Measurements from ENCODE around the gene NANS.

Gene NANS

GRCh38 chr9:98124637-98125426 is 68.3 kb downstream of the NANS start (continued):
- TF ChIP-seq PATZ1 (CRISPR knock-in tag; IDR thresholded peaks at IDR 0.05; ENCODE audit: borderline replicate concordance) = no peak
- no peak for TF ChIP-seq ISL1 (CRISPR knock-in tag; IDR thresholded peaks at IDR 0.05)

- no peak for ATAC-seq
- TF ChIP-seq, protein P1, sequence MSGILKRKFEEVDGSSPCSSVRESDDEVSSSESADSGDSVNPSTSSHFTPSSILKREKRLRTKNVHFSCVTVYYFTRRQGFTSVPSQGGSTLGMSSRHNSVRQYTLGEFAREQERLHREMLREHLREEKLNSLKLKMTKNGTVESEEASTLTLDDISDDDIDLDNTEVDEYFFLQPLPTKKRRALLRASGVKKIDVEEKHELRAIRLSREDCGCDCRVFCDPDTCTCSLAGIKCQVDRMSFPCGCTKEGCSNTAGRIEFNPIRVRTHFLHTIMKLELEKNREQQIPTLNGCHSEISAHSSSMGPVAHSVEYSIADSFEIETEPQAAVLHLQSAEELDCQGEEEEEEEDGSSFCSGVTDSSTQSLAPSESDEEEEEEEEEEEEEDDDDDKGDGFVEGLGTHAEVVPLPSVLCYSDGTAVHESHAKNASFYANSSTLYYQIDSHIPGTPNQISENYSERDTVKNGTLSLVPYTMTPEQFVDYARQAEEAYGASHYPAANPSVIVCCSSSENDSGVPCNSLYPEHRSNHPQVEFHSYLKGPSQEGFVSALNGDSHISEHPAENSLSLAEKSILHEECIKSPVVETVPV (CRISPR knock-in tag; IDR thresholded peaks at IDR 0.05) = no peak
- no peak for TF ChIP-seq TCF4 (CRISPR knock-in tag; IDR thresholded peaks at IDR 0.05; ENCODE audit: borderline replicate concordance)
- TF ChIP-seq OSR1 (CRISPR knock-in tag; IDR thresholded peaks at IDR 0.05) = no peak
- no peak for TF ChIP-seq PATZ1 (CRISPR knock-in tag; IDR thresholded peaks at IDR 0.05; ENCODE audit: borderline replicate concordance)
- TF ChIP-seq ZNF70 (CRISPR knock-in tag; IDR thresholded peaks at IDR 0.05) = no peak
- TF ChIP-seq ZNF565 (CRISPR knock-in tag; conservative IDR thresholded peaks at IDR 0.05; ENCODE audit: low read depth) = no peak
- TF ChIP-seq ISL1 (CRISPR knock-in tag; IDR thresholded peaks at IDR 0.05) = no peak
- TF ChIP-seq, protein P2, sequence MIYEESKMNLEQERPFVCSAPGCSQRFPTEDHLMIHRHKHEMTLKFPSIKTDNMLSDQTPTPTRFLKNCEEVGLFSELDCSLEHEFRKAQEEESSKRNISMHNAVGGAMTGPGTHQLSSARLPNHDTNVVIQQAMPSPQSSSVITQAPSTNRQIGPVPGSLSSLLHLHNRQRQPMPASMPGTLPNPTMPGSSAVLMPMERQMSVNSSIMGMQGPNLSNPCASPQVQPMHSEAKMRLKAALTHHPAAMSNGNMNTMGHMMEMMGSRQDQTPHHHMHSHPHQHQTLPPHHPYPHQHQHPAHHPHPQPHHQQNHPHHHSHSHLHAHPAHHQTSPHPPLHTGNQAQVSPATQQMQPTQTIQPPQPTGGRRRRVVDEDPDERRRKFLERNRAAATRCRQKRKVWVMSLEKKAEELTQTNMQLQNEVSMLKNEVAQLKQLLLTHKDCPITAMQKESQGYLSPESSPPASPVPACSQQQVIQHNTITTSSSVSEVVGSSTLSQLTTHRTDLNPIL (CRISPR knock-in tag; IDR thresholded peaks at IDR 0.05; ENCODE audit: low read depth) = no peak
- no peak for TF ChIP-seq TOX (CRISPR knock-in tag; IDR thresholded peaks at IDR 0.05; ENCODE audit: borderline replicate concordance)
- TF ChIP-seq PPARA (CRISPR knock-in tag; IDR thresholded peaks at IDR 0.05; ENCODE audit: borderline replicate concordance) = no peak
- no peak for TF ChIP-seq ZNF8 (CRISPR knock-in tag; IDR thresholded peaks at IDR 0.05)
- TF ChIP-seq ZFP30 (CRISPR knock-in tag; IDR thresholded peaks at IDR 0.05) = no peak
- TF ChIP-seq RARB (CRISPR knock-in tag; IDR thresholded peaks at IDR 0.05) = no peak
- no peak for TF ChIP-seq GLIS3 (CRISPR knock-in tag; IDR thresholded peaks at IDR 0.05)
- no peak for TF ChIP-seq ZC3H10 (CRISPR knock-in tag; IDR thresholded peaks at IDR 0.05)
- TF ChIP-seq, protein P3, sequence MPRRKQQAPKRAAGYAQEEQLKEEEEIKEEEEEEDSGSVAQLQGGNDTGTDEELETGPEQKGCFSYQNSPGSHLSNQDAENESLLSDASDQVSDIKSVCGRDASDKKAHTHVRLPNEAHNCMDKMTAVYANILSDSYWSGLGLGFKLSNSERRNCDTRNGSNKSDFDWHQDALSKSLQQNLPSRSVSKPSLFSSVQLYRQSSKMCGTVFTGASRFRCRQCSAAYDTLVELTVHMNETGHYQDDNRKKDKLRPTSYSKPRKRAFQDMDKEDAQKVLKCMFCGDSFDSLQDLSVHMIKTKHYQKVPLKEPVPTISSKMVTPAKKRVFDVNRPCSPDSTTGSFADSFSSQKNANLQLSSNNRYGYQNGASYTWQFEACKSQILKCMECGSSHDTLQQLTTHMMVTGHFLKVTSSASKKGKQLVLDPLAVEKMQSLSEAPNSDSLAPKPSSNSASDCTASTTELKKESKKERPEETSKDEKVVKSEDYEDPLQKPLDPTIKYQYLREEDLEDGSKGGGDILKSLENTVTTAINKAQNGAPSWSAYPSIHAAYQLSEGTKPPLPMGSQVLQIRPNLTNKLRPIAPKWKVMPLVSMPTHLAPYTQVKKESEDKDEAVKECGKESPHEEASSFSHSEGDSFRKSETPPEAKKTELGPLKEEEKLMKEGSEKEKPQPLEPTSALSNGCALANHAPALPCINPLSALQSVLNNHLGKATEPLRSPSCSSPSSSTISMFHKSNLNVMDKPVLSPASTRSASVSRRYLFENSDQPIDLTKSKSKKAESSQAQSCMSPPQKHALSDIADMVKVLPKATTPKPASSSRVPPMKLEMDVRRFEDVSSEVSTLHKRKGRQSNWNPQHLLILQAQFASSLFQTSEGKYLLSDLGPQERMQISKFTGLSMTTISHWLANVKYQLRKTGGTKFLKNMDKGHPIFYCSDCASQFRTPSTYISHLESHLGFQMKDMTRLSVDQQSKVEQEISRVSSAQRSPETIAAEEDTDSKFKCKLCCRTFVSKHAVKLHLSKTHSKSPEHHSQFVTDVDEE (CRISPR knock-in tag; IDR thresholded peaks at IDR 0.05) = no peak
- no peak for TF ChIP-seq BACH2 (CRISPR knock-in tag; IDR thresholded peaks at IDR 0.05; ENCODE audit: borderline replicate concordance)
- TF ChIP-seq SNAI2 (CRISPR knock-in tag; IDR thresholded peaks at IDR 0.05) = no peak
- TF ChIP-seq, protein P4, sequence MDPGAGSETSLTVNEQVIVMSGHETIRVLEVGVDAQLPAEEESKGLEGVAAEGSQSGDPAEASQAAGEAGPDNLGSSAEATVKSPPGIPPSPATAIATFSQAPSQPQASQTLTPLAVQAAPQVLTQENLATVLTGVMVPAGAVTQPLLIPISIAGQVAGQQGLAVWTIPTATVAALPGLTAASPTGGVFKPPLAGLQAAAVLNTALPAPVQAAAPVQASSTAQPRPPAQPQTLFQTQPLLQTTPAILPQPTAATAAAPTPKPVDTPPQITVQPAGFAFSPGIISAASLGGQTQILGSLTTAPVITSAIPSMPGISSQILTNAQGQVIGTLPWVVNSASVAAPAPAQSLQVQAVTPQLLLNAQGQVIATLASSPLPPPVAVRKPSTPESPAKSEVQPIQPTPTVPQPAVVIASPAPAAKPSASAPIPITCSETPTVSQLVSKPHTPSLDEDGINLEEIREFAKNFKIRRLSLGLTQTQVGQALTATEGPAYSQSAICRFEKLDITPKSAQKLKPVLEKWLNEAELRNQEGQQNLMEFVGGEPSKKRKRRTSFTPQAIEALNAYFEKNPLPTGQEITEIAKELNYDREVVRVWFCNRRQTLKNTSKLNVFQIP (CRISPR knock-in tag; IDR thresholded peaks at IDR 0.05; ENCODE audit: borderline replicate concordance, low read depth) = no peak
Measured at GRCh38 chr9:98127226-98127625, 70.7 kb downstream of the NANS start.
